ENCODE results near the gene TK1. TPM values are rescaled to one million over a fixed set of nuclear protein-coding genes. Genes with fewer than 3 reads are reported as not detected.

TK1 gene
- total RNA-seq, 6 experiments from 2014 or later: 75.8 to 145 (median 136) TPM

DNA sequence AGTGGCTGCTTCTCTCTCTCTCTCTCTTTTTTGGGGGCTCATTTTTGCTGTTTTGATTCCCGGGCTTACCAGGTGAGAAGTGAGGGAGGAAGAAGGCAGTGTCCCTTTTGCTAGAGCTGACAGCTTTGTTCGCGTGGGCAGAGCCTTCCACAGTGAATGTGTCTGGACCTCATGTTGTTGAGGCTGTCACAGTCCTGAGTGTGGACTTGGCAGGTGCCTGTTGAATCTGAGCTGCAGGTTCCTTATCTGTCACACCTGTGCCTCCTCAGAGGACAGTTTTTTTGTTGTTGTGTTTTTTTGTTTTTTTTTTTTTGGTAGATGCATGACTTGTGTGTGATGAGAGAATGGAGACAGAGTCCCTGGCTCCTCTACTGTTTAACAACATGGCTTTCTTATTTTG lies 36.9 kb upstream of the TK1 start:
- Mint-ChIP-seq H3K4me1 (ENCODE audit: low read depth) (no peaks in the 10 kb centered on the region), H3K4me3 (no peak overlapping the region), H3K36me3 (ENCODE audit: low read depth) (peaks cover 10% of the 10 kb centered on the region; the same call in 1 of the 2 replicates), H3K27me3 (ENCODE audit: insufficient read depth) (no peaks in the 10 kb centered on the region; the same call in 1 of the 2 replicates), H3K27ac (no peak overlapping the region), H3K9me3 (no peaks in the 10 kb centered on the region)
- no peak for DNase-seq
- TF ChIP-seq, protein P1, sequence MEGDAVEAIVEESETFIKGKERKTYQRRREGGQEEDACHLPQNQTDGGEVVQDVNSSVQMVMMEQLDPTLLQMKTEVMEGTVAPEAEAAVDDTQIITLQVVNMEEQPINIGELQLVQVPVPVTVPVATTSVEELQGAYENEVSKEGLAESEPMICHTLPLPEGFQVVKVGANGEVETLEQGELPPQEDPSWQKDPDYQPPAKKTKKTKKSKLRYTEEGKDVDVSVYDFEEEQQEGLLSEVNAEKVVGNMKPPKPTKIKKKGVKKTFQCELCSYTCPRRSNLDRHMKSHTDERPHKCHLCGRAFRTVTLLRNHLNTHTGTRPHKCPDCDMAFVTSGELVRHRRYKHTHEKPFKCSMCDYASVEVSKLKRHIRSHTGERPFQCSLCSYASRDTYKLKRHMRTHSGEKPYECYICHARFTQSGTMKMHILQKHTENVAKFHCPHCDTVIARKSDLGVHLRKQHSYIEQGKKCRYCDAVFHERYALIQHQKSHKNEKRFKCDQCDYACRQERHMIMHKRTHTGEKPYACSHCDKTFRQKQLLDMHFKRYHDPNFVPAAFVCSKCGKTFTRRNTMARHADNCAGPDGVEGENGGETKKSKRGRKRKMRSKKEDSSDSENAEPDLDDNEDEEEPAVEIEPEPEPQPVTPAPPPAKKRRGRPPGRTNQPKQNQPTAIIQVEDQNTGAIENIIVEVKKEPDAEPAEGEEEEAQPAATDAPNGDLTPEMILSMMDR (IDR thresholded peaks at IDR 0.05): no peak

DNA sequence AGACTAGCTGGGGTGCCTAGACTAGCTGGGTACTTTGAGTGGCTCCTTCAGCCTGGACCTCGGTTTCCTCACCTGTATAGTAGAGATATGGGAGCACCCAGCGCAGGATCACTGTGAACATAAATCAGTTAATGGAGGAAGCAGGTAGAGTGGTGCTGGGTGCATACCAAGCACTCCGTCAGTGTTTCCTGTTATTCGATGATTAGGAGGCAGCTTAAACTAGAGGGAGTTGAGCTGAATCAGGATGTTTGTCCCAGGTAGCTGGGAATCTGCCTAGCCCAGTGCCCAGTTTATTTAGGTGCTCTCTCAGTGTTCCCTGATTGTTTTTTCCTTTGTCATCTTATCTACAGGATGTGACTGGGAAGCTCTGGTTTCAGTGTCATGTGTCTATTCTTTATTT lies 36.2 kb upstream of the TK1 start:
- no peak for DNase-seq
- Mint-ChIP-seq H3K4me3 (no peak overlapping the region), H3K27ac (no peak overlapping the region), H3K9me3 (no peaks in the 10 kb centered on the region), H3K36me3 (ENCODE audit: low read depth) (peaks cover 10% of the 10 kb centered on the region; the same call in 1 of the 2 replicates), H3K4me1 (ENCODE audit: low read depth) (no peaks in the 10 kb centered on the region), H3K27me3 (ENCODE audit: insufficient read depth) (no peaks in the 10 kb centered on the region; the same call in 1 of the 2 replicates)
- TF ChIP-seq, protein P1 (IDR thresholded peaks at IDR 0.05): no peak

DNA sequence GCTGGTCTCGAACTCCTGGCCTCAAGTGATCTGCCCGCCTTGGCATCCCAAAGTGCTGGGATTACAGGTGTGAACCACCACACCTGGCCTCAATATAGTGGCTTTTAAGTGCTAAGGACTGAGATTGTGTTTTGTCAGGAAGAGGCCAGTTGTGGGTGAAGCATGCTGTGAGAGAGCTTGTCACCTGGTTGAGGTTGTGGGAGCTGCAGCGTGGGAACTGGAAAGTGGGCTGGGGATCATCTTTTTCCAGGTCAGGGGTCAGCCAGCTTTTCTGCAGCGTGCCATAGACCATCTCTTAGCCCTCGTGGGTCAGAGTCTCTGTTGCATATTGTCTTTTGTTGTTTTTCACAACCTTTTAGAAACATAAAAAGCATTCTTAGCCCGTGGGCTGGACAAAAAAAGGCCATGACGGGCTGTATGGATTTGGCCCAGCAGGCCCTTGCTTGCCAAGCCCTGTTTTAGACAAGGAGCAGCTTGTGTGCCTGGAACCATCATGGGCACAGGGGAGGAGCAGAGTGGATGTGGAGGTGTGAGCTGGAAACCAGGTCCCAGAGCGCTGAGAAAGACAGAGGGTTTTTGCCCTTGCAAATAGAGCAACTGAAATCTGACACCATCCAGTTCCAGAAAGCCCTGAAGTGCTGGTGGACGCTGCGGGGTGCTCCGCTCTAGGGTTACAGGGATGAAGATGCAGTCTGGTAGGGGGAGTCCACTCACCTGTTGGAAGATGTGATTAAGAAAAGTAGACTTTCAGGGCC lies 32.7 kb upstream of the TK1 start:
- no peak for DNase-seq
- H3K9me3 Mint-ChIP-seq: no peaks in the 10 kb centered on the region
- peaks cover 12% of the 10 kb centered on the region for H3K4me1 Mint-ChIP-seq (ENCODE audit: low read depth)
- peaks cover 10% of the 10 kb centered on the region; the same call in 1 of the 2 replicates for H3K36me3 Mint-ChIP-seq (ENCODE audit: low read depth)
- H3K27ac Mint-ChIP-seq: no peak overlapping the region
- no peaks in the 10 kb centered on the region; the same call in 1 of the 2 replicates for H3K27me3 Mint-ChIP-seq (ENCODE audit: insufficient read depth)
- H3K4me3 Mint-ChIP-seq: no peak overlapping the region
- TF ChIP-seq, protein P1 (IDR thresholded peaks at IDR 0.05): no peak

DNA sequence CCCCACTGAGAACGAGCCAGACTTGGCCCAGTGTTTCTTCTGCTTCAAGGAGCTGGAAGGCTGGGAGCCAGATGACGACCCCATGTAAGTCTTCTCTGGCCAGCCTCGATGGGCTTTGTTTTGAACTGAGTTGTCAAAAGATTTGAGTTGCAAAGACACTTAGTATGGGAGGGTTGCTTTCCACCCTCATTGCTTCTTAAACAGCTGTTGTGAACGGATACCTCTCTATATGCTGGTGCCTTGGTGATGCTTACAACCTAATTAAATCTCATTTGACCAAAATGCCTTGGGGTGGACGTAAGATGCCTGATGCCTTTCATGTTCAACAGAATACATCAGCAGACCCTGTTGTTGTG lies 27.8 kb upstream of the TK1 start:
- no peak for DNase-seq
- TF ChIP-seq, protein P1 (IDR thresholded peaks at IDR 0.05): no peak
- peak overlapping the region; percentile 96 for H3K4me3 Mint-ChIP-seq
- peaks cover 12% of the 10 kb centered on the region for H3K4me1 Mint-ChIP-seq (ENCODE audit: low read depth)
- peak overlapping the region; percentile 91 for H3K27ac Mint-ChIP-seq
- peaks cover 3% of the 10 kb centered on the region; the same call in 1 of the 2 replicates for H3K36me3 Mint-ChIP-seq (ENCODE audit: low read depth)
- peaks cover 4% of the 10 kb centered on the region for H3K27me3 Mint-ChIP-seq (ENCODE audit: insufficient read depth)
- no peaks in the 10 kb centered on the region for H3K9me3 Mint-ChIP-seq

DNA sequence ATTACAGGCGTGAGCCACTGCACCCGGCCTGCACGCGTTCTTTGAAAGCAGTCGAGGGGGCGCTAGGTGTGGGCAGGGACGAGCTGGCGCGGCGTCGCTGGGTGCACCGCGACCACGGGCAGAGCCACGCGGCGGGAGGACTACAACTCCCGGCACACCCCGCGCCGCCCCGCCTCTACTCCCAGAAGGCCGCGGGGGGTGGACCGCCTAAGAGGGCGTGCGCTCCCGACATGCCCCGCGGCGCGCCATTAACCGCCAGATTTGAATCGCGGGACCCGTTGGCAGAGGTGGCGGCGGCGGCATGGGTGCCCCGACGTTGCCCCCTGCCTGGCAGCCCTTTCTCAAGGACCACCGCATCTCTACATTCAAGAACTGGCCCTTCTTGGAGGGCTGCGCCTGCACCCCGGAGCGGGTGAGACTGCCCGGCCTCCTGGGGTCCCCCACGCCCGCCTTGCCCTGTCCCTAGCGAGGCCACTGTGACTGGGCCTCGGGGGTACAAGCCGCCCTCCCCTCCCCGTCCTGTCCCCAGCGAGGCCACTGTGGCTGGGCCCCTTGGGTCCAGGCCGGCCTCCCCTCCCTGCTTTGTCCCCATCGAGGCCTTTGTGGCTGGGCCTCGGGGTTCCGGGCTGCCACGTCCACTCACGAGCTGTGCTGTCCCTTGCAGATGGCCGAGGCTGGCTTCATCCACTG lies 27.3 kb upstream of the TK1 start, which contains the start of gene BIRC5:
Gene BIRC5, plus strand, starts transcription at position 238 of the 690 bp plus-strand sequence. Its CDS starts 64 bp downstream, at position 302.
- Mint-ChIP-seq H3K27me3 (ENCODE audit: insufficient read depth) (peaks cover 4% of the 10 kb centered on the region; the same call in 1 of the 2 replicates), H3K4me3 (peak within 1 kb of the TSS; percentile 96), H3K27ac (peak within 1 kb of the TSS; percentile 91), H3K36me3 (ENCODE audit: low read depth) (no peaks in the 10 kb centered on the region; the same call in 1 of the 2 replicates), H3K4me1 (ENCODE audit: low read depth) (peaks cover 12% of the 10 kb centered on the region), H3K9me3 (no peaks in the 10 kb centered on the region)
- TF ChIP-seq, protein P1 (IDR thresholded peaks at IDR 0.05): no peak
- peak; percentile 69 for DNase-seq

All from HFFc6 (cell line).